NCI-H1694 (cell line): ENCODE data around the gene KRT73.

Experiments
- DNase-seq: peaks from one replicate; lab custom pipeline; 2025; lab: John Stamatoyannopoulos, UW

Gene KRT73

GRCh38 chr12:52645120-52645761, 26.9 kb upstream of the KRT73 start:
- no peak for DNase-seq

DNA sequence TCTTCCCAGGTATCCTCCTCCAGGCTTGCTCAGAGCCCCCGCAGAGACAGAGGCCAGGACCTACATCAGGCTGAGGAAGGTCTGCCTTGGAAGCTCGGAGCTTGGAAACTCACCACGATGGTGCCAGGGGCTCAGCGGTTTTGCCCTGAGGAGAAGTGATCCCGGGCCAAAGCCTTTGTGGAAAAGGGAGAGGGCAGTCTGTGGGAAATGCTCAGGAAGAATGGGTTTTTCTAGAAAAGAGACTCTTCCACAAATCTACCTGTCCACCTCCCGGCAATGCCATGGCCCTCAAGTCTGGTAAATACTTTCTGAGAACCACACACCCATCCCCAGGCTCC, 25.7 kb upstream of the KRT73 start:
- DNase-seq = no peak

DNA sequence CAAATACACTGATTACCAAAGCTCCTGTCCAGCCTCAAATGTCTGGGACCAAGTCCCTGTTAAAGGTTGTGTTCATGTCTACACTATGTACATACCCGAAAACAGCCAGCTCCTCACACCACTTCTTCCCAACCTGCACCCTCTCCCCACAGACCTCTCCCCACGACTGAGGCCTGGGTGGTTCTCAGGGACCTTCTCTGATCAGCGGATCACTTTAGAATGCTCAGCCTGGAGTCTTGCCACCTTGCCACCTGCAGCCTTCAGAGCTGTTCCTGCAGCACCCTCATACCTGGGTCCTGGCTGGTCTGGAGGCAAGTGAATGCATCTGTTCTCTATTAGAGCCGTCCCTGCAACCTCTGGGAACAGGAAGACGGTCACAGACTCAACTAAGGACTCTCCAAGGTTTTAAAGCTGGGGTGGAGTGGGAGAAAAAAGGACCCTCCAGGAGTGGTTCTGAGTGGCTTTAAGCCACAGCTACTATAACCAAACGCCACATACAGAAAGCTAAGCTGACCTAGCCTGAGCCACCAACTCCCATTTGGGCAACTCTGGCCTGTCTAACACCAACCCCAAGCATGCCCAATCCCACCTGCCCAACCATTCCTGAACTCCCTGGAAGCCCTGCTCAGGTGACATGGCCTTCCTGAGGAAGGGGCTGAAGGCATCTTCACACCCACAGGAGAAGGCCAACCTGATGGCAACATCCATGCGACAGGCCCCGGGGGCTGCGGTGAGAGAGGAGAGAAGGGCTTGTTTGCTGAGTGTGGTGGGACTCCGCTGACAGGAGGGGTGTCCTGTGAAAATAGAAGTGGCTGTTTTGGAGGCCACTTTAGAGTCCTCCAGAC, 25.1 kb upstream of the KRT73 start:
- no peak for DNase-seq

DNA sequence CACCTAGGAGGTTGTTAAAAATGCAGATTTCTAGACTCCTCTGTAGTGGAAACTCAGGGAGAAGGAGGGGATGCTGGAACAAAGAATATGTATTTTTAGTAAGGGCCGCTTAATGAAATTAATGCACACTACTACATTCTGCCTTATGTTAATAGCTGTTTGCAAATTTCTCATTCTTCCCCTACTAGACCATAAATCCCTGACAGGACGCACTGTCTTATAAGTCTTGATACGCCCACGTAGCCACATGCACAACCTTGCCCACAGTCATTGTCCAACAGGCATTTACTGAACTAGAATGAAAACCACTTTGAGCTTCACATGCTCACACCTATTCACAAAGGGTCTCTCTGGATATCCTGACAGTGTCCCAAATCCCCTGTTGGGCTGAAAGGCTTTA, 23.1 kb upstream of the KRT73 start:
- DNase-seq = no peak

DNA sequence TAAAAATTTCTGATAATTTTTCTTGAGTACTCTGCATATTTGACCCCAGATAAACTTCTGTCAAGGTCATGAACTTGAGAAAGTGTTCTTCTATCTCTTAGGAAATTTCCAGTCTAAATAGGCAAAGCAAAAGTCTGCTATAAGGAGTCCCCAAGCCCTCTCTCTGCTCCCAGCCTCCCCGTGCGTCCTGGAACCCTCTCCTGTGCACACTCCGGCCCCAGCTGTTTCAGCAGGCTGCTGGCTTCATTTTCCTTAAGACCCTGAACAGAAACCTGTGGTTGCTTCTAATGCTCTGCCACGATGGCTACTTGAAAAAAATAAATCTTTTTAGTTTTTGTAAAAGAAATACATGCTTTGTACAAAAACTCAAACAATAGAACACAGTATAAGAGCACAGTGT, 18.9 kb upstream of the KRT73 start:
- DNase-seq = no peak

DNA sequence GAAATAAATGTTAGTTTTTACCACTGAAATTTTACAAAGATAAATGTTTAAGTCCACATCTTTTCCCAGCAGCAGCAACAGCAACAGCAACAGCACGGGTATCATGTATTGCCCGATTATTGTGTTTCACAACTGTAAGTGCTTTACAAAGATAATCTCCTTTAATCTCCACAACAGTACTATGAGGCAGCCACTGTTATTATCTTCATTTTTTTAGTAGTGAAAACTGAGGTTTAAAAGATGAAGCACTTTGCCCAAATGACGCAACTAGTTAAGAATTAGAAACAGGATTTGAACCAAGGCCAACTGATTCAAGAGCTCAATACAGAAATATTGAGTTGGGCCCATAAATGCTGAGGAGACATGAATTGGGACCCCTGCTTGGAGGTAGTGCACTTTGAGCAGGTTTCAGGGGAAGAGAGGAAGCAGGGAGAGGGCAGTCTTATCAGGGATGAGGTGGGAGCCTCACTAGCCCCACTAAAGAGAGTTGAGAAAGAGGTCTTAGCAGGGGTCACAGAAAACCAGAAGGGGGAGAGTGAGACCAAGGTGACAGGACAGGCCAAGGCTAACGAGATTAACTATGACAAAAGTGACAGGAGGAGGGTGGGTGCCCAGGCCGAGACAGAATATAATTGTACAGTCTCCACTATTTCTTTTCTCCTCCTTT, 18.4 kb upstream of the KRT73 start:
- DNase-seq = no peak

DNA sequence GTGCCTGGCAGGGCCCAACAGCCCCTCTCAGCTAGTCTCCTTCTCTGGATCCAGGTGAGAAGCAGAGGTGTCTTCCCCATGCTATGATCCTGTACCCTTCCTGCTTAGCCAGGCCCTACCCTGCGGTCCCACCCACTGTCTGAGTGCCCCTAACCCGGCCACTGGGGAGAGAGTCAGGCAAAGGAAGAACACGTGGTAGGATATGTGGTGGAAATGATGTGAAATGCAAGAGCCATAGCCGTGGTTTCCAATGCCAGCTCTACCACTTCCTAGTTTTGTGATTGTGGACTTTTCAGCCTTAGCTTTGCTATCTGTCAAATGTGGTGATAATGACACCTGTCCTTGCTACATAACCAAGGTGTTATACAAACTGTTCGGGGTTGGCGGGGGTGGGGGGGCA, 17.8 kb upstream of the KRT73 start:
- DNase-seq = no peak

GRCh38 chr12:52634266-52635056, 16.1 kb upstream of the KRT73 start:
- DNase-seq = peak; percentile 86

DNA sequence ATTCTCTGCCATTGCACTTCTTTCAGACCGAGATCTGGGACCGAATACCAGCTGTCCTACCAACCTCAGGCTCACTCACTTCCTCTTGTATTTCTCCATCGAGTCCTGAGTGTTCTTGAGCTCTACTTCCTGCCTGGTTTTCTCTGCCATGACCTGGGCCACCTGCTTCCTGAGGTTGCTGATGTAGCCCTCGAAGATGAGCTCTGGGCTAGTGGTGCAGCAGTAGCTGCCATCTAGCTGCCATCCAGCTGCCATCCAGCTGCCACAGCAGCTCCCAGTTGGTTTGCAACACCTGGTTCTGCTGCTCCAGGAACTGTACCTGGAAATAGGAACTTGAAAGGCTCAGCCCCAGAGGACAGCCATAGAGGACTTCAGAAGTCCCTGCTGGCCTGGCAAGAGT, 15.0 kb upstream of the KRT73 start:
- no peak for DNase-seq

- no peak for DNase-seq
Measured at GRCh38 chr12:52632656-52633055, 14.3 kb upstream of the KRT73 start.

GRCh38 chr12:52631676-52632459, 13.5 kb upstream of the KRT73 start:
- DNase-seq = no peak

GRCh38 chr12:52631264-52631663, 12.9 kb upstream of the KRT73 start:
- DNase-seq = no peak

GRCh38 chr12:52630599-52631200, 12.3 kb upstream of the KRT73 start:
- DNase-seq = no peak

GRCh38 chr12:52630008-52630500, 11.7 kb upstream of the KRT73 start:
- no peak for DNase-seq

DNA sequence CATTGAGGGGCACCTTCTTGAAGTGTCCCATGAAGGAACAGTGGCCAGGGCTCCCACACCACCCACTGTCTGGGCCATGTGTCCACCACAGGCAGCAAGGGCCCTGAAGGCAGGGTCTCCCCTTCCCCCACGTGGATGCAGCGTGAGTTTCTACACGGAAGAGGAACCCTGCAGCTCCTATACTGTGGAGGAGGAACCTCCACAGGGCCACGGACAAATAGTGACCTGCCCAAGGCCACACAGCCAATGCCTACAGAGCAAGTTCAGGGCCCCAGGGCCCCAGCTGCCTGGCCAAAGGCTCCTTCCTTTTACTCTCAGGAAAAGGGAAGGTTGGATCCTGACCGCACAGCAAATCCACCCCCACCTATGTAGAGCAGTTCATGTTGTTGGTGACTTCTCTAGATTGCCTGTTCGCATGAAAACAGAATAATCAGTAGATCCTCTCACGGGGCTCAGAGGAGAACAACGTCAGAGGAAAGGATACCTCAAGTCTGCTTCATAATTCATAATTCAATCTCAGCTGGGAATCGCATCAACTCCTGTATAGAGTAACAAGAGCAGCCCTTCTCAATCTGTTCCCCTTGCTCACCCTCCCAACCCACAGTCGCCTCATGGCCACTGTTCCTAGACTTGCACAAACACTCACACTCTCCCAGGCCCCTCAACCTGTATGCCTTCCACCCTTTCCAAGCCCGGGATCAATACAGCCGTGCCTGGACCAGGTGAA, 11.1 kb upstream of the KRT73 start:
- DNase-seq = no peak

GRCh38 chr12:52628841-52629240, 10.5 kb upstream of the KRT73 start:
- no peak for DNase-seq

GRCh38 chr12:52628111-52628507, 9.8 kb upstream of the KRT73 start:
- DNase-seq = no peak

DNA sequence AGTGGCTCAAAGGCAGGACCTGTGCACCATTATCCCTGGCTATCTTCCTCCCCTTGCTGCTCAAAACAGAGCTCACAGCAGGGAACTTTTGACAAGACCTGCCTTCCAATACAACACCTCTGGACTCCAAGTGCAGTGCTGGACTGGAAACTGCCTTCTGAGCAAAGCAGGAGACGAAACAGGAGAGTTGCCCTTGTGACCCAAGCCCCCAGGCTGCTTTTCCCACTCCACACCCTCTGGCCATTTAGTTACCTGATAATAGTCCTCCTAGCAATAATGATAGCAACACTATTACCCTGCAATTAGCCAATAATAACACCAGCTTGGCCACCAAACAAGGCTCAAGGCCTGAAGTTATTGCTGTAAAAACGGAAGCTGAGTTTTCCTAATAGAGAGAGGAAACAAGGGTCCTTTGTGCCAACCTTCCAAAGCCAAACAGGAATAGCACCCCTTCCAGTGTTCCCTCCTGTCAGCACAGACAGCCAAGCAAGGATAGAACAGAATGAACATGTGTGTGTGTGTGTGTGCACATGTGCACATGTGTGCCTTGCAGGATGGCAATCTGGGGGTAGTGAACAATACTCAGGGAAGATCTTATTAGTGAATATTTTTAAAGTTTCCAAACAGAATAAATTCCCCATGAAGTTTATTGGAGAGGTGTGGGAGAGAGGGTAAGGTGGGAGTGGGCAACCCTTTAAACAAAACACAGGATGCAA, 9.2 kb upstream of the KRT73 start:
- DNase-seq = no peak

DNA sequence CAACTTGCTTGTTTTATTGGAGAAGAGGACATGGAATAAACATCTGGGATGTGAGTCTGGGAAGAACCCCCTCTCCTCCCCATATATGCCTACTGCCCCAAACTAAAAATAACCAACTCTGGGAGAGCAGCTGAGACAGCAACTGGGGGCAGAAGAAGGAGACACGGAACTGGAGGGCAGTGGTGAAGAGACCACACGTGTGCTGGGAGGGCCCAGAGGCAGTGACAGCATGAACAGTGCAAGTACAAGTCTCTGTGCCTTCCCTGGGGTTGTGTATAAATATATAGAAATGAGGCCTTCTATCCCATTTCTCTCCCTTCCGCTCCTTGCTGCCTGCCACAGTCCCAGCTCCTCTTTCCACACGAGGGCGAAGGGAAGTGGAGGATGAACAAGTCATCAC, 4.0 kb upstream of the KRT73 start:
- DNase-seq = no peak

DNA sequence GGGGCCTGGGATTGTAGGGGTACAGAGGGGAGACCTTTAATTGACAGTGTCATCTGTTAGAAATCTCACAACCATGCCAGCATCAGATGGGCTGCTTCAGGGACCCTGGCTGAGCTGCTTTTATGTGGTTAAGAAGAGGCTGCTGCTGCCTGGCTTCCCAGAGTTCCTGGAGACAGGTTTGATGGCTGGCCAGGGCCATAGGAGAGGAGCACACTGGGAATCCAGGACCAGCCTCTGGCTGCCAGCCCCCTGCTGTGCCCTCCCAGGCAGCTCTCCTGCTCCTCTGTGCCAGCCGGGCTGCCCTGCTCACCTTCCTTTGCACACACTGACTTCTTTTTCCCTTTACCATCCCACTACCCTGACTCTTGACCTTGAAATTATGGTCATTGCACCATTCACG, 507 bp upstream of the KRT73 start:
- no peak for DNase-seq
